Measurements from ENCODE around the gene CCDC187.

The CCDC187 gene

DNA sequence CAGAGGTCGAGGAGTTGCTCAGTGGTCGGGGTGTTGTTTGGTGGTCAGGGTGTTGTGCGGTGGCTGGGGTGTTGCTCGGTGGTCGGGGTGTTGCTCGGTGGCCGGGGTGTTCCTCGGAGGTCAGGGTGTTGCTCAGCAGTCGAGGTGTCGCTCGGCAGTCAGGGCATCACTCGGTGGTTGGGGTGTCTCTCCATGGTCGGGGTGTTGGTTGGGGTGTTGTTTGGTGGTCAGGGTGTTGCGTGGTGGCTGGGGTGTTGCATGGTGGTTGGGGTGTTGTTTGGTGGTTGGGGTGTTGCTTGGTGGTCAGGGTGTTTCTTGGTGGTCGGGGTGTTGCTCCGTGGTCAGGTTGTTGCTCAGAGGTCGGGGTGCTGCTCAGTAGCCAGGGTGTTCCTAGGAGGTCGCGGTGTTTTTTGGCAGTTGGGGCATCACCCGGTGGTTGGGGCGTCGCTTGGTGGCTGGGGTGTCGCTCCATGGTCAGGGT is 12.4 kb upstream of the CCDC187 start:
- H3K4me3 ChIP-seq (ENCODE audit: low read depth, low read length), result no peak overlapping the region
- no peak for DNase-seq (ENCODE audit: low read depth)
- TF ChIP-seq, protein P1, sequence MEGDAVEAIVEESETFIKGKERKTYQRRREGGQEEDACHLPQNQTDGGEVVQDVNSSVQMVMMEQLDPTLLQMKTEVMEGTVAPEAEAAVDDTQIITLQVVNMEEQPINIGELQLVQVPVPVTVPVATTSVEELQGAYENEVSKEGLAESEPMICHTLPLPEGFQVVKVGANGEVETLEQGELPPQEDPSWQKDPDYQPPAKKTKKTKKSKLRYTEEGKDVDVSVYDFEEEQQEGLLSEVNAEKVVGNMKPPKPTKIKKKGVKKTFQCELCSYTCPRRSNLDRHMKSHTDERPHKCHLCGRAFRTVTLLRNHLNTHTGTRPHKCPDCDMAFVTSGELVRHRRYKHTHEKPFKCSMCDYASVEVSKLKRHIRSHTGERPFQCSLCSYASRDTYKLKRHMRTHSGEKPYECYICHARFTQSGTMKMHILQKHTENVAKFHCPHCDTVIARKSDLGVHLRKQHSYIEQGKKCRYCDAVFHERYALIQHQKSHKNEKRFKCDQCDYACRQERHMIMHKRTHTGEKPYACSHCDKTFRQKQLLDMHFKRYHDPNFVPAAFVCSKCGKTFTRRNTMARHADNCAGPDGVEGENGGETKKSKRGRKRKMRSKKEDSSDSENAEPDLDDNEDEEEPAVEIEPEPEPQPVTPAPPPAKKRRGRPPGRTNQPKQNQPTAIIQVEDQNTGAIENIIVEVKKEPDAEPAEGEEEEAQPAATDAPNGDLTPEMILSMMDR (IDR thresholded peaks at IDR 0.05; ENCODE audit: insufficient read depth, low read depth, low read length, missing control alignments), result no peak

DNA sequence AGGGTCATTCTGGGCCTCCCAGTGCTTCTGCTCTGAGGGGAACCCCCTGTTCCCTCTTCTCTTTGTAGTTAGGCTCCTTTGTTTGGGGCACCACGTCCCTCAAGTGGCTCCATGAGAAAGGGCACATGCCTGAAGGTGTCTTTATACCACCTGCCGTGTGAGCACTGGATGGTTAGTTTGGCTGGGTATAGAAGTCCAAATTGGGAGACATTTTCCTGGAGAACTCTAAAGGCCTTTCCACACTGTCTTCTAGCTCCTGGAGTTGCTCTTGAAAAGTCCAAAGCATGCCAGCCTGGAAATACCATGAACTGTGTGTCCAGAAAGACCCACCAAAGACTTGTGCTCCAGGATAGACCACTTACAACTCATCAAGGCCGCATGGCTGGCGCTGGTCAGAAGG is 11.1 kb upstream of the CCDC187 start:
- TF ChIP-seq, protein P1 (IDR thresholded peaks at IDR 0.05; ENCODE audit: insufficient read depth, low read depth, low read length, missing control alignments), result no peak
- no peak overlapping the region for H3K4me3 ChIP-seq (ENCODE audit: low read depth, low read length)
- DNase-seq (ENCODE audit: low read depth), result no peak

DNA sequence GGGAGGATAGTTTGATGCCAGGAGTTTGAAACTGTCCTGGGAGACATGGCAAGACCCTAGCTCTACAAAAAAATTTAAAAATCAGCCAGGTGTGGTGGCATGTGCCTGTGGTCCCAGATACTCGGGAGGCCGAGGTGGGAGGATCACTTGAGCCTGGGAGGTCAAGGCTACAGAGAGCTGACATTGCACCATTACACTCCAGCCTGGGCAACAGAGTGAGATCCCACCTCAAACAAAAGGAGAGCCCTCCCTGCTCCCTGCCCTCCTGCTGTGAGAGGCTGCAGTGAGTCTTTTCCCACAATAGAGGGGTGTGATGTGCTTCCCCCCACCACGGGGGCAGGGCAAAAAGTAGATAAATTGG is 10.1 kb upstream of the CCDC187 start:
- no peak for DNase-seq (ENCODE audit: low read depth)
- no peak overlapping the region for H3K4me3 ChIP-seq (ENCODE audit: low read depth, low read length)
- TF ChIP-seq, protein P1 (IDR thresholded peaks at IDR 0.05; ENCODE audit: insufficient read depth, low read depth, low read length, missing control alignments), result no peak

DNA sequence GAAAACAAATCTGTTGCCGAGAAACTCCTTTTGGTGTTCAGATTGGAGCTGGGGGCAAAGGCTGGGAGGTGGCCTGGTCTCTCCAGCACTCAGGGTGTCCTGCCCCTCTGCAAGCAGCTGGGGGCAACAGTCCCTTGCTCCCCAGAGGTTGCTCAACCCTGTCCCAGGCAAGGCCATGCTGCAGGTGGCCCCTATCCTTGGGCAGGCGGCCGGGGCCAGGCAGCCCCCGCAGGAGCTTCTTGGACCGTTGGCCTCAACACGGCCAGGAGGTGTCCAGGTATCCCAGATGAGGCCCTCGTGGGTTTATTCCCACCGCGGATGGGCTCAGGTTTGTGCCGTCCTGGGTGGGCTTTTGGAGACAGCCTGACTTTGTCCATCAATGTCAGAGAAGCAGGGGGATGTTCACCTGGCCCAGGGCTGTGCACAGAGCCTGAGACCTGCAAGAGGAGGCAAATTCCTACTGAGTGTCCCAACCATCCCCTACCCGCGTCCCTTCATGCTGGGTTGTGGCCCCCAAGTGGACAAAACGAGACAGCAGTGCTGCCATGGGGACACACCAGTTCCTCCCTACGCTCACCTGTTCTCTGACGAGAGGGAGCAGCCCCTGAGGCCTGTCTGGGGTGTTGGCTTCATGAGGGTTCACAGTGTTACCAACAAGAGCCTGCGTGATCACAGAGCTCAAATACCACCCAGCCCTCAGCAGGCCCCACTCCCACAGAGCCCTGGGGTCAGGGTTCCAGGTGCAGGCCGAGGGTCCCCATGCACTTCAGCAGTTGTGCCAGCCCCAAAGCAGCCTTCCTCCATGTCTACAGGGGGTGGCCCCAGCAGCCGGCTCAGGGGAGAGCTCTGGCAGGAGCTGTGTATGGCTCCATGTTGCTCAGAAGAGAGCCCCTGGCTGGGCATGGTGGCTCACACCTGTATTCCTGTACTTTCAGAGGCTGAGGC is 9.5 kb upstream of the CCDC187 start:
- TF ChIP-seq, protein P1 (IDR thresholded peaks at IDR 0.05; ENCODE audit: insufficient read depth, low read depth, low read length, missing control alignments), result no peak
- H3K4me3 ChIP-seq (ENCODE audit: low read depth, low read length), result no peak overlapping the region
- DNase-seq (ENCODE audit: low read depth), result no peak

DNA sequence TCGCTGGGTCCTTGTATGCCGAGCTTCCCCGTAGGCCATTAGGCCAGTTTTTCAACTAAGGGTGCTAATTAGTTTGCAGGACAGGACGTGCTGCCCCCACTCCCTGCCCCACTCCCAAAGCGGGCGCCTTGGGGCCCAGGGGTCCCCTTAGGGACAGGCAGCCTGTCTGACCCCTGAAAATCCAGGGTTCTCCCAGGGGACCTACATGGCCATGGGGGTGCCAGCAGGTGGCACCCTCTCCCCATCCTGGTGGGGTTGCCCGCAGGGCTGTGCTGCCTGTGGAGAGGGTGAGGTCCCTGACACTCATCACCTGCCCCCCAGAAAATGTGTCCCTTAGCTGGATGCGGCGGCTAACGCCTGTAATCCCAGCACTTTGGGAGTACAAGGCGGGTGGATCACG is 8.5 kb upstream of the CCDC187 start:
- peak; percentile 40 for DNase-seq (ENCODE audit: low read depth)
- H3K4me3 ChIP-seq (ENCODE audit: low read depth, low read length), result no peak overlapping the region
- TF ChIP-seq, protein P1 (IDR thresholded peaks at IDR 0.05; ENCODE audit: insufficient read depth, low read depth, low read length, missing control alignments), result peak; percentile 43

DNA sequence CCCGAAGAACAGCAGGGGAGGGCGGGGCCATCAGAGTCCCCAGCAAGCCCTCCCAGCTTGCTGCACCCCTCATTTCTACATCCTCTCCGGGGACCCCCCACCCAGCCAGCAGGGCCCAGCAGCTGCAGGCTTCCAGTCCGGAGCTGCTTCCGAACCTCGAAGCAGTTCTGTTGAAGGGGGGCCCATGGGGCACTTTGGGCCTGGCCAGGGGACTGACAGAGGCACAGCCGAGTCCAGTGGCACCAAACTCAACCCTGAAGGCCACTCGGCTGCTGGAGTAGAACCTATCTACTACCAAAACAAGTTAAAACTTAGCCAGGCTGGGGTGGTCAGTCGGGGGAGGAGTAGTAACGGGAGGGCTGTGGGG is 8.1 kb upstream of the CCDC187 start:
- no peak for DNase-seq (ENCODE audit: low read depth)
- H3K4me3 ChIP-seq (ENCODE audit: low read depth, low read length), result no peak overlapping the region
- TF ChIP-seq, protein P1 (IDR thresholded peaks at IDR 0.05; ENCODE audit: insufficient read depth, low read depth, low read length, missing control alignments), result no peak
